HUES48 (cell line): ENCODE results near the gene RNF213.
"Not testable (repeated sequence)": the region's sequence is repeated elsewhere in the genome, so short reads cannot be mapped to it uniquely, and the experiment has no call there.

Experiments used
- H3K27ac ChIP-seq: one replicate; pipeline ENCODE4 v1.7.0; 2013; ENCODE audit warnings: low read depth, low read length, inconsistent platforms
- H3K27me3 ChIP-seq: 2 replicates; pipeline ENCODE4 v1.6.1; 2013; ENCODE audit warnings: mild to moderate bottlenecking, low read length; ENCODE audit not compliant: control insufficient read depth, insufficient read depth
- H3K36me3 ChIP-seq: 2 replicates; pipeline ENCODE4 v1.6.1; 2013; ENCODE audit warnings: low read length; ENCODE audit not compliant: control insufficient read depth, insufficient read depth
- H3K4me1 ChIP-seq: 2 replicates; pipeline ENCODE4 v1.6.1; 2013; ENCODE audit warnings: mild to moderate bottlenecking, low read length; ENCODE audit not compliant: control insufficient read depth, insufficient read depth
- H3K4me3 ChIP-seq: 2 replicates; pipeline ENCODE4 v1.5.1; 2013; ENCODE audit warnings: mild to moderate bottlenecking, low read depth, low read length
- H3K9ac ChIP-seq: 2 replicates; pipeline ENCODE4 v1.6.1; 2013; ENCODE audit warnings: mild to moderate bottlenecking, low read depth, low read length, moderate library complexity
- H3K9me3 ChIP-seq: 2 replicates; pipeline ENCODE4 v1.6.1; 2013; ENCODE audit warnings: low read length; ENCODE audit not compliant: control insufficient read depth, insufficient read depth

The RNF213 gene

DNA sequence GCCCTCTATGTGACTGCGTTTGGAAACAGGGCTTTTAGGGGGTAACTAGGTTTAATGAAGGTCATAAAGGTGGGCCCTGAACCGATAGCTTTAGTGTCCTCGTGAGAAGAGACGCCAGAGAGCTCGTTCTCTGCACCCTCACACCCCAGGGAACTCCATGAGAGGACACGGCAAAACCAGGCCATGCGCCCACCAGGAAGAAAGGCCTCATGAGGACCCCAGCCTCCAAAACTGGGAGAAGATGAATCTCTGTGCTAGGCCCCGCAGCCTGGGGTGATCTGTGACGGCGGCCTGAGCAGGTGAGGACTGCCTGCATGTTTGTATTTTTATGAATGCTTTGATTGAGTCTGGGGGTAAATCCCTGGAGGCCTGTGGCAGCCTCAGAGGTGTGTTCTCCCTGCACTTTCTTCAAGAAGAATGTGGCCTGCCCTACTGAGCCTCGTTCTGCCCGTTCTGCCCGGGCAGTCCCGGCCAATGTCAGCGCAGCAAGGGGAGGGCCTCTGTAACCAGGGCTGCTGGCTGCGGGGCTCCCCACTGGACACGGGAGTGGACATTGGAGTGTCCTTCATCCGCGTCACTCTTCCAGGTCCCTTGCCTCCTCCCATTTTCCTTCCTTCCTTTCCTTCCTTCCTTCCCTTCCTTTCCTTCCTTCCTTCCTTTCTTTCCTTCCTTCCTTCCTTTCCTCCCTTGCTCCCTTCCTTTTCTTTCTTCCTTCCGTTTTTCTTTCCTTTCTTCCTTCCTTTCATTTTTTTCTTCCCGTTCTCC lies 6.8 kb upstream of the RNF213 start:
- Histone ChIP-seq H3K27ac (no peak overlapping the region), H3K4me3 (no peak overlapping the region), H3K36me3 (0 out of 2 replicates have a peak, but pooled peaks cover 10% of the 10 kb centered on the region), H3K9ac (no peak overlapping the region), H3K27me3 (no peaks in the 10 kb centered on the region), H3K9me3 (no peaks in the 10 kb centered on the region), H3K4me1 (peaks cover 8% of the 10 kb centered on the region; the same call in 1 of the 2 replicates)

GRCh38 chr17:80254396-80255251 lies 6.0 kb upstream of the RNF213 start:
- Histone ChIP-seq H3K27me3 (no peaks in the 10 kb centered on the region), H3K4me1 (peaks cover 8% of the 10 kb centered on the region; the same call in 1 of the 2 replicates), H3K9ac (no peak overlapping the region), H3K4me3 (no peak overlapping the region), H3K9me3 (no peaks in the 10 kb centered on the region), H3K36me3 (0 out of 2 replicates have a peak, but pooled peaks cover 9% of the 10 kb centered on the region), H3K27ac (peak overlapping the region; percentile 18)

- Histone ChIP-seq H3K27ac (no peak overlapping the region), H3K4me1 (peaks cover 8% of the 10 kb centered on the region; the same call in 1 of the 2 replicates), H3K4me3 (no peak overlapping the region), H3K9ac (no peak overlapping the region), H3K36me3 (0 out of 2 replicates have a peak, but pooled peaks cover 3% of the 10 kb centered on the region), H3K27me3 (no peaks in the 10 kb centered on the region), H3K9me3 (no peaks in the 10 kb centered on the region)
Measured at GRCh38 chr17:80256034-80256350, 4.7 kb upstream of the RNF213 start.

GRCh38 chr17:80257716-80258213 lies 2.9 kb upstream of the RNF213 start:
- Histone ChIP-seq H3K36me3 (no peaks in the 10 kb centered on the region), H3K4me1 (peaks cover 18% of the 10 kb centered on the region), H3K4me3 (no peak overlapping the region), H3K27me3 (no peaks in the 10 kb centered on the region), H3K27ac (peak overlapping the region; percentile 83), H3K9me3 (no peaks in the 10 kb centered on the region), H3K9ac (no peak overlapping the region)

GRCh38 chr17:80258296-80258695 lies 2.4 kb upstream of the RNF213 start:
- H3K9ac ChIP-seq, H3K4me3 ChIP-seq, H3K9me3 ChIP-seq, H3K36me3 ChIP-seq, H3K27me3 ChIP-seq: not testable (repeated sequence)
- Histone ChIP-seq H3K27ac (peak overlapping the region; percentile 26), H3K4me1 (peaks cover 22% of the 10 kb centered on the region)

DNA sequence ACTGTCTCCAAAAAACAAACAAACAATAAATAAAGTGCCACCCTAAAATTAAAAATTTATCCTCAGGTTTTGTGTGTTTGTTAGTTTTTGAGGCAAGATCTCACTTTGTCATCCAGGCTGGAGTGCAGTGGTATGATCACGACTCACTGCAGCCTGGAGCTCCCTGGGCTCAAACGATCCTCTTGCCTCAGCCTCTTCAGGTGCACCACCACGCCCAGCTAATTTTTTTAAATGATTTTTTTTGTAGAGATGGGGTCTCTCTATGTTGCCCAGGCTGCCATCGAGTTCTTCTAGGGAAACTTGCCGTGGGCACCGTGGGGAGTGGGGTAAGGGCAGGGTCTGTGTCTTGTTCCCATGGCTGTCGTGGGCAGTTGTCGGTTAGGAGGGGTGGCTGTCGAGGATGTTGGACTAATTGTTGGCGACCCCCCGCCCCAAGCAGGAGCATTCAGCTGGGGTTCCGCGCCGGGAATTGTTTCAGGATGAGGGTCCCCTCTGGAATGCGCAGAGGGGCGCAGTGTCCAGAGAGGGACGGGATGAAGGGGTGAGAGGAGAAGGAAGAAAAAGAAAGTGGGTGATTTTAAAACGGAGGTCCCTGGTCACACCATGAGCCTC lies 1.1 kb upstream of the RNF213 start:
- no peaks in the 10 kb centered on the region for H3K9me3 ChIP-seq
- peaks cover 27% of the 10 kb centered on the region for H3K4me1 ChIP-seq
- 0 out of 2 replicates have a peak, but pooled peaks cover 3% of the 10 kb centered on the region for H3K36me3 ChIP-seq
- H3K9ac ChIP-seq = no peak overlapping the region
- H3K4me3 ChIP-seq = peak overlapping the region; percentile 56
- no peaks in the 10 kb centered on the region for H3K27me3 ChIP-seq
- H3K27ac ChIP-seq = peak overlapping the region; percentile 82

- Histone ChIP-seq H3K27ac (peak overlapping the region; percentile 82), H3K9me3 (no peaks in the 10 kb centered on the region), H3K36me3 (peaks cover 6% of the 10 kb centered on the region), H3K27me3 (no peaks in the 10 kb centered on the region), H3K4me1 (peaks cover 27% of the 10 kb centered on the region), H3K4me3 (peak overlapping the region; percentile 56), H3K9ac (no peak overlapping the region)
Measured at GRCh38 chr17:80260069-80260535, 550 bp upstream of the RNF213 start.

GRCh38 chr17:80261159-80261894 lies 675 bp downstream of the RNF213 start:
- peak overlapping the region; percentile 86 for H3K4me3 ChIP-seq
- H3K9me3 ChIP-seq = no peaks in the 10 kb centered on the region
- peak overlapping the region; percentile 92 for H3K9ac ChIP-seq
- H3K27me3 ChIP-seq = no peaks in the 10 kb centered on the region
- H3K36me3 ChIP-seq = peaks cover 19% of the 10 kb centered on the region
- H3K4me1 ChIP-seq = peaks cover 27% of the 10 kb centered on the region
- H3K27ac ChIP-seq = peak overlapping the region; percentile 100

GRCh38 chr17:80261895-80262279 lies 1.2 kb downstream of the RNF213 start:
- Histone ChIP-seq H3K9me3 (no peaks in the 10 kb centered on the region), H3K36me3 (peaks cover 19% of the 10 kb centered on the region), H3K27ac (peak overlapping the region; percentile 100), H3K27me3 (no peaks in the 10 kb centered on the region), H3K4me3 (peak overlapping the region; percentile 86), H3K4me1 (peaks cover 27% of the 10 kb centered on the region), H3K9ac (peak overlapping the region; percentile 47)

GRCh38 chr17:80262291-80262690 lies 1.6 kb downstream of the RNF213 start:
- peaks cover 19% of the 10 kb centered on the region for H3K36me3 ChIP-seq
- H3K27me3 ChIP-seq = no peaks in the 10 kb centered on the region
- H3K9me3 ChIP-seq = no peaks in the 10 kb centered on the region
- peak overlapping the region; percentile 86; the same call in 1 of the 2 replicates for H3K4me3 ChIP-seq
- peak overlapping the region; percentile 100 for H3K27ac ChIP-seq
- peaks cover 26% of the 10 kb centered on the region for H3K4me1 ChIP-seq
- no peak overlapping the region for H3K9ac ChIP-seq
